SK-N-SH (cell line): ENCODE data around the gene SH3TC1.

ENCODE experiments used
- CTCF ChIP-seq: fragments of 200-600 bp; sonication (generic); IDR thresholded peaks from 2 replicates; pipeline ENCODE4 v1.6.1; 2017; ENCODE audit warnings: antibody characterized with exemption, mild to moderate bottlenecking, moderate library complexity
- ELF1 ChIP-seq: IDR thresholded peaks from 2 replicates; pipeline ENCODE4 v1.4.0; 2012
- FOXM1 ChIP-seq: IDR thresholded peaks from 2 replicates; pipeline ENCODE4 v1.4.0; 2012; ENCODE audit warnings: low read depth, mild to moderate bottlenecking
- NFIC ChIP-seq: IDR thresholded peaks from 2 replicates; pipeline ENCODE4 v1.4.0; 2012; ENCODE audit warnings: borderline replicate concordance
- PBX3 ChIP-seq: IDR thresholded peaks from 2 replicates; pipeline ENCODE4; 2012
- RFX5 ChIP-seq: IDR thresholded peaks from 2 replicates; pipeline ENCODE4 v1.6.1; 2012; ENCODE audit warnings: mild to moderate bottlenecking, improper control_type of control experiment, low read length
- TCF12 ChIP-seq: IDR thresholded peaks from 2 replicates; pipeline ENCODE4 v1.4.0; 2012

GRCh38 chr4:8189551-8190466 is 9.3 kb upstream of the SH3TC1 start:
- no peak for TF ChIP-seq CTCF
- TF ChIP-seq FOXM1: no peak
- TF ChIP-seq PBX3: no peak
- no peak for TF ChIP-seq RFX5
- no peak for TF ChIP-seq TCF12
- TF ChIP-seq ELF1: no peak
- TF ChIP-seq NFIC: no peak
